Stomach (tissue), 4 donors: Measurements from ENCODE around the gene OR2M2.

Experiments used
- EP300 ChIP-seq: sonication (generic); formaldehyde crosslinking; IDR thresholded peaks from one replicate; pipeline ENCODE4 v1.6.1; 2017; ENCODE audit warnings: antibody characterized with exemption
- POLR2A ChIP-seq, 4 donors: fragments of 450-650 bp; IDR thresholded peaks; one replicate each; pipeline ENCODE4 v1.6.1; 2016; ENCODE audit warnings: antibody characterized with exemption in 4 of 4, control low read depth in 2 of 4, mild to moderate bottlenecking in 1 of 4, moderate library complexity in 1 of 4
- TF ChIP-seq, protein P1 (sequence below), 7 experiments: fragments of 450-650 bp in 4 of 7; fragments of 200-600 bp in 3 of 7; sonication (generic) in 3 of 7; IDR thresholded peaks; one replicate each; pipeline ENCODE4 v1.5.1; 2016 to 2019; ENCODE audit warnings: antibody characterized with exemption in 7 of 7, control low read depth in 2 of 7, mild to moderate bottlenecking in 1 of 7

DNA sequence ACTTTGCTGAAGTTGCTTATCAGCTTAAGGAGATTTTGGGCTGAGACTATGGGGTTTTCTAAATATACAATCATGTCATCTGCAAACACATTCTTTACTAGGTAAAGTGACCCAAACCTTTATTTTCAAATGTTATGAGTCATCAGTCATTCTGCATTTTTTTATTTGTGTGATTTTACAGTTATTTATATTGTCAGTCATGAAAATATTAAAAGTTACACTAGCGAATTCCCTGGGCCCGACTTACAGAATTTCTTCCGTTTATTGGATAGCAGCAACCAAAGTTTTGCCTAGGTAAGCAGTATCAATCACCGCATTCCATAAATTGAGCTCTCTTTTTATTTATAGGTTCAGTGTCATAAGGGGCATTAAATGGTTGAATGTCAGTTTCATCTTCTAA is 15.9 kb upstream of the OR2M2 start:
- TF ChIP-seq, protein P1, sequence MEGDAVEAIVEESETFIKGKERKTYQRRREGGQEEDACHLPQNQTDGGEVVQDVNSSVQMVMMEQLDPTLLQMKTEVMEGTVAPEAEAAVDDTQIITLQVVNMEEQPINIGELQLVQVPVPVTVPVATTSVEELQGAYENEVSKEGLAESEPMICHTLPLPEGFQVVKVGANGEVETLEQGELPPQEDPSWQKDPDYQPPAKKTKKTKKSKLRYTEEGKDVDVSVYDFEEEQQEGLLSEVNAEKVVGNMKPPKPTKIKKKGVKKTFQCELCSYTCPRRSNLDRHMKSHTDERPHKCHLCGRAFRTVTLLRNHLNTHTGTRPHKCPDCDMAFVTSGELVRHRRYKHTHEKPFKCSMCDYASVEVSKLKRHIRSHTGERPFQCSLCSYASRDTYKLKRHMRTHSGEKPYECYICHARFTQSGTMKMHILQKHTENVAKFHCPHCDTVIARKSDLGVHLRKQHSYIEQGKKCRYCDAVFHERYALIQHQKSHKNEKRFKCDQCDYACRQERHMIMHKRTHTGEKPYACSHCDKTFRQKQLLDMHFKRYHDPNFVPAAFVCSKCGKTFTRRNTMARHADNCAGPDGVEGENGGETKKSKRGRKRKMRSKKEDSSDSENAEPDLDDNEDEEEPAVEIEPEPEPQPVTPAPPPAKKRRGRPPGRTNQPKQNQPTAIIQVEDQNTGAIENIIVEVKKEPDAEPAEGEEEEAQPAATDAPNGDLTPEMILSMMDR (IDR thresholded peaks at IDR 0.05): no peak
- TF ChIP-seq EP300: no peak
- no peak for TF ChIP-seq POLR2A (IDR thresholded peaks at IDR 0.05)
